GM20431 (cell line): ENCODE data around the gene VPS41.
"Not testable (repeated sequence)": the region's sequence is repeated elsewhere in the genome, so short reads cannot be mapped to it uniquely, and the experiment has no call there.

Experiments used
- in situ Hi-C: fragments of 300-500 bp; cut with MseI, MboI; formaldehyde crosslinking; loops from one replicate; pipeline ENCODE4 v1.15.0; 2020; ENCODE audit warnings: low sequenced_read_pairs; ENCODE audit not compliant: unreplicated experiment

VPS41 gene

GRCh38 chr7:38863601-38864291, 45.2 kb downstream of the VPS41 start:
- in situ Hi-C loops: no loop called here

- in situ Hi-C loops: no loop called here
These were observed 46.3 kb downstream of the VPS41 start for GRCh38 chr7:38862666-38863065.

DNA sequence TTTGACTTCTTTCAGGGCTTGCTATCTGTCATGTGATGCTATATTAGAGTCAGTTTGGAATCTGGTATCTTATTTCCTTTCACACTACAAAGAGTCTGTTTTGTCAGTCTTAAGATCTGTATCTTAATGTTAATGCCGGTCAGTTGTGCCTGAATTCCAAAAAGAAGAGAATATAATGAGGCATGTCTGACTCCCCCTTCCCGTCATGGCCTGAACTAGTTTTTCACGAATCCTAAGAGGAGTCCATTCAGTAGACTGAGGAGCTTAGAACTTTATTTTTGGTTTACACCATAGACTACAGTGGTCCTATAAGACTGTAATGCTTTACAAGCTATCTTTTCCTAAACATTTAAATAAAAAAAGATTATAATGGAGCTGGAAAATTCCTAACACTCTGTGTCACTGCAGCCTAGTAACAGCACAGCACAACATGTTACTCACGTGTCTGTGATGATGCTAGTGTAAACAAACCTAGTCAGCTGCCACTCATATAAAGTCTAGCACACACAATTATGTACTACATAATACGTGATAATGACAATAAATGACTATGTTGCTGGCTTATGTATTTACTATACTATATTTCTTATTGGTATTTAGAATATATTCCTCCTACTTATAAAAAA, 50.6 kb downstream of the VPS41 start:
- in situ Hi-C loops: no loop called here

DNA sequence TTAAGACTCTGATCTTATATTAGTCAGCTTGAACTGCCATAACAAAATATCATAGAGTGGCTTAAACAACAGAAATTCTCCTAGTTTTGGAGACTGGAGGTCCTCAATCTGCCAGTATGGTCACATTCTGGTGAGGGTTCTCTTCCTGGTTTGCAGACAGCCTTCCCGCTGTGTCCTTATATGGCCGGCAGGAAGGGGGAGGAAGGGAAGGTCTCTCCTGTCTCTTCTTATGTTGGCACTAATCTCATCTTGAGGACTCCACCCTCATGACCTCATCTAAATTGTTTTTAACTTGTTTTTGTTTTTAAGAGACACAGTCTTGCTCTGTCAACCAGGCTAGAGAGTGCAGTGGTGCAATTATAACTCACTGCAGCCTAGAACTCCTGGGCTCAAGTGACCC, 53.1 kb downstream of the VPS41 start:
- in situ Hi-C loops: no loop called here

DNA sequence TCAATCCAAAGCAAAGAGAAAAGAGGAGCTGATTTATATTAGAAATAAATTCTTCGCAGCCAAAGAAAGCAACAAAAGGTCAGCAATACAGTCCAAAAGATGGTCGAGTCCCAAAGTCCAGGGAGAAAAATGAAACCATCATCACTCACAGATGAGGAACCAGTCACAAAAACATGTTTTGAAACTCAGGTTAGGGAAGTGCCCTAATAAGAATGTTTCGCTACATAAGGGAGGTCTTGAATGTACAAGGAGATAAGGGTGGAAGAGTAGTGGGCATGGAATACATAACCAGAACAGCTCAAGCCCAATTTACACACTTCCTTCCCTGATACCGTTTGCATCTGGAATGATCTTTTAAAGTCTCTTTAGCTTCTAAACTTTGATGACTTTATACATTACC, 53.6 kb downstream of the VPS41 start:
- in situ Hi-C loops: no loop called here

DNA sequence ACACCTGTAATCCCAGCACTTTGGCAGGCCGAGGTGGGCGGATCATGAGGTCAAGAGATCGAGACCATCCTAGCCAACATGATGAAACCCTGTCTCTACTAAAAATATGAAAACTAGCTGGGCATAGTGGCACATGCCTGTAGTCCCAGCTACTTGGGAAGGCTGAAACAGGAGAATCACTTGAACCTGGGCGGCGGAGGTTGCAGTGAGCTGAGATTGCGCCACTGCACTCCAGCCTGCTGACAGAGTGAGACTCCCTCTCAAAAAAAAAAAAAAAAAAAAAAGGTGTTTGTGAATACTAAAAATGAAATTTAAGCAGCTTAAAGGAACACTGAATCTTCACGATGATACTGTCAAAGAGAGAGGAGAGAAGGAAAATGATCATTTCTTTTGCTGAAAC, 54.0 kb downstream of the VPS41 start:
- in situ Hi-C loops: not testable (repeated sequence)

DNA sequence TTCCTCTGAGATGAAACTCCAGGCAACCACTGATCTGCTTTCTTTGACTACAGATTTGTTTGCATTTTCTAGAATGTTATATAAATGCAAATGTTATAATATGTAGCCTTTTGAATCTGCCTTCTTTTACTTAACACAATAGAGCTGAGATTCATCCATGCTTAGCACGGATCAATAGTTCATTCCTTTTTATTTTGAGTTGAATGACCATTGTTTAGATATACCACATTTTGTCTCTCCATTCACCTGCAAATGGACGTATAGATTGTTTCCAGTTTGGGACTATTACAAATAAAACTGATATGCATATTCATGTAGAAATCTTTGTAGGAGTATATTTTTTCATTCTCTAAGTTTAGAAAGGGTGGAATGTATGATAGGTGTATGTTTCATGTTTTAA, 57.7 kb downstream of the VPS41 start:
- in situ Hi-C loops: no loop called here

- in situ Hi-C loops: no loop called here
These were observed 62.7 kb downstream of the VPS41 start for GRCh38 chr7:38846280-38846679.

DNA sequence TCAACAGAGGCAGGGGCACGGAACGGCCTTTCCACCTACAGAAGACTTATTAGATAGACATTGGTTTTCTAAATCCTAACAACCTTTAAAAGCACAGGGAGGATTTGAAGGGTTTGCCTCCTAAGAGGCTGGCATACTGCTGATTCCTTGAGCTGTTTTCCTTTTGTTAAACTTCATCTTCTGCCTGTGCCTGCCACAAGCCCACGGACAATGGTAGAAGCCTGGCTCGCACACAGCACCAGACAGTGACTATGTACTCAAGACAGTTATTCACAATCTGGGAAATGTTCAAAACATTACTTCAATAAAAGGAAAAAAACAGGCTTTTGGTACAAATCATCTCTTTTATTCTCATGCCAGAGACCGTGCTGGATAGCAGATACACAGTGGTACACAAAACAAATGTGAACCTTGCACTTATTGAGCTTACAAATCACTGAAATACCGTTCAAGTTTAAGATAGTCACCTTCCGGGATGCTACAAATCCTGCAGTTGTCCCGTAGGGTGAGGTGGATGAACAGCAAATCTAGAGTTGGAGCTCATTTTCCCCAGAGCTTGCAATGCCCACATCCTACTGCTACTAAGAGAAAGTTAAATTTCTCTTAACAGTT, 63.9 kb downstream of the VPS41 start:
- in situ Hi-C loops: no loop called here

DNA sequence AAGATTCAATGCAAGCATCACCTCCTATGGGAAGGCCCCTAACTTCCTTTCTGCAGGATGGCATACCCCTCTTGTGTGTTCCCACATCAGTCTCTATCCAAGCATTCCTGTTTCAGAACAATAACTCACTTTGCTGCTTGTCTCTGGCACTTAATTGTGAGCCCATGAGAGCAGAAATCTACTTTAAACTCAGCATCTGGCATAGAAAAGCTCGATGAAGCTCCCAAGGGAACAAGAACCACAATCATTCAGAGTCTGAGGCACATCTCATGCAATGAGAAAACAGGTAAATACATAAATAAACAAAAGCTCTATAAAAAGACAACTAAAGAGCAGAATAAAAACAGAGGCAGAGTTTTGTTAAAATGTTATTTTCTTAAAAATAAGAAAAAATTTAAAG, 66.2 kb downstream of the VPS41 start:
- in situ Hi-C loops: no loop called here

DNA sequence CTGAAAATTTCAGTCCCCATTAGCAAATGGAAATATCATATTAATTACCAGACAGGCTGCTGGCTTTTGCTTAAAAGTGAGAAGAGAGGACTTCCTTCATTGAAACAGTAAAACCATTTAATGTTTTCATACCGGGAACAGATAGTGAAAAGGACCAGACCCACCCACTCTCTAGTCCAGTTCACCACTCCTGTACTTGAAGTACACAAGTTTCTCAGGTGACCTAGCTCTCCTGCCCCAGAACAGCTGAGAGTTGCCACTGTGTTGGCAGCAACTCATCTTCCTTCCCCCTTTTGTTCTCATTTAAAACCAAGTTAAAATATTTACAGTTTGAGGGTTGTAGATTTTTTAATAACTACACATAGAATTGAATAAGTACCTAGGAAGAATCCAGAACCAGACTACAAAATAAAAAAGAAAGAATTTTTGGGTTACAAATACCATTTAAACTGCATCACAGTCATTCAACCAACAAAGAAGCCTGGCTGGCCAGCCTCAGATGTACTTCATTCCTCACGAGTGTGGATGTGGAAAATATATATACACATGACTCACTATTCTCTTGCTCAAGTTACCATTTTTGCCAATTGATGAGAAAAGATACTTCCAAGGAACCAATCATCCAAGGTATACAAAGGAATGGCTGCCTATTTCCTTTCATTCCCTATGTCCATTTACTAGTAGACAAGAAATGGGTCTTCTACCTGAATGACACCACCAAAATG, 68.1 kb downstream of the VPS41 start:
- in situ Hi-C loops: no loop called here

GRCh38 chr7:38839851-38840250, 69.1 kb downstream of the VPS41 start:
- in situ Hi-C loops: no loop called here

GRCh38 chr7:38838725-38839385, 70.1 kb downstream of the VPS41 start:
- in situ Hi-C loops: no loop called here

GRCh38 chr7:38834357-38834756, 74.6 kb downstream of the VPS41 start:
- in situ Hi-C loops: no loop called here

- in situ Hi-C loops: no loop called here
These were observed 75.7 kb downstream of the VPS41 start for GRCh38 chr7:38833329-38833728.

DNA sequence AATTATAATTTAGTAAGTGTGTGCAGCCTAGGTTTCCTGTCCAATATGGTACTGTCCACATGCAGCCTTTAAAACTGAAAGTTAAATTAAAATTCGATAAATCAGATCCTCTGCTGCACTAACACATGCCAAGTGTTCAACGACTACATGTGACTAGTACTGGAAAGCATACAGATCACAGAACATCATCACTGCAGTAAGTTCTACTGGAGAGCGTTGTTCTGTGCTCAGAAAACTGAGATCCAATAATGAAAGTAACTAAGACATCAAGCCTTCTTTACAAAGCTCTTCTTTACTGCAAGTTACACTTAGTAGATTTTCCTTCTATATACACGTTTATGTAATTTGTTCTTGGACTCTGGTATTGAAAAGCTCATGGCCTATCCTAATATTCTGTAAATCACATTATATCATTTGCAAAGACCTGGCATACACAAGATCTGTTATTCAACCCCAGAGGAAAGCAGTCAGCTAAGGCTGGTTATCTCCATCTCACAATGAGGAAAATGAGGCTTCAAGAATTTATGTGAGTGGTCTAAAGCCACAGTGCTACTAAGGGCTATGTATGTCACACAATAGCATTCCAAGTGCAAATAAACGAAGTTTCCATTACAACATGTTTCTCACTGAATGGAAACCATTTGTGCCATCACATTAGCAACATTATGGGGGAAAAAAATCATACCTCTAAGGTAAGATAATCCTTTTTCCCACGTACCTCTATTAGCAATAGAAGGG, 77.6 kb downstream of the VPS41 start:
- in situ Hi-C loops: no loop called here

GRCh38 chr7:38830826-38831225, 78.2 kb downstream of the VPS41 start:
- in situ Hi-C loops: no loop called here

GRCh38 chr7:38829488-38830165, 79.4 kb downstream of the VPS41 start:
- in situ Hi-C loops: no loop called here

DNA sequence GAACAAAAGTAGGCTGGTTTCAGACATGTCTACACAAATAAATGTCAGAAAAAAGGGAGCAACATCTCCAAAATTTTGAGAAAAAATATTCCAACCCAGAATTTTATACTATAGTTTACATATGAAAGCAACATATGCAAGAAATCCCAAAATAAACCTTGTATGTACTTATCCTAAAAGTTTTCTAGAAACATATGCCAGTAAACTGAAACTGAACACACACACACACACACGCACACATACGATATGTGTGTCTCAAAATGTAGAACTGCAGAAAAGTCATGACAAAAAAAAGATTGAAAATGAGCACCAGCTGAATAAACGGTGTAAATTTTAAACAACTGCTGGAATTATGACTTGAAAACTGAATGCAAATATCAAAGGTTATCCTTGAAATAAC, 81.0 kb downstream of the VPS41 start:
- in situ Hi-C loops: no loop called here
